ENCODE measurements around the gene TEPSIN. TPM values are rescaled to one million over a fixed set of nuclear protein-coding genes. Genes with fewer than 3 reads are reported as not detected.

TEPSIN gene
- total and polyA plus RNA-seq, 4 donors: 20.7 to 48.7 (median 31.1) TPM

DNA sequence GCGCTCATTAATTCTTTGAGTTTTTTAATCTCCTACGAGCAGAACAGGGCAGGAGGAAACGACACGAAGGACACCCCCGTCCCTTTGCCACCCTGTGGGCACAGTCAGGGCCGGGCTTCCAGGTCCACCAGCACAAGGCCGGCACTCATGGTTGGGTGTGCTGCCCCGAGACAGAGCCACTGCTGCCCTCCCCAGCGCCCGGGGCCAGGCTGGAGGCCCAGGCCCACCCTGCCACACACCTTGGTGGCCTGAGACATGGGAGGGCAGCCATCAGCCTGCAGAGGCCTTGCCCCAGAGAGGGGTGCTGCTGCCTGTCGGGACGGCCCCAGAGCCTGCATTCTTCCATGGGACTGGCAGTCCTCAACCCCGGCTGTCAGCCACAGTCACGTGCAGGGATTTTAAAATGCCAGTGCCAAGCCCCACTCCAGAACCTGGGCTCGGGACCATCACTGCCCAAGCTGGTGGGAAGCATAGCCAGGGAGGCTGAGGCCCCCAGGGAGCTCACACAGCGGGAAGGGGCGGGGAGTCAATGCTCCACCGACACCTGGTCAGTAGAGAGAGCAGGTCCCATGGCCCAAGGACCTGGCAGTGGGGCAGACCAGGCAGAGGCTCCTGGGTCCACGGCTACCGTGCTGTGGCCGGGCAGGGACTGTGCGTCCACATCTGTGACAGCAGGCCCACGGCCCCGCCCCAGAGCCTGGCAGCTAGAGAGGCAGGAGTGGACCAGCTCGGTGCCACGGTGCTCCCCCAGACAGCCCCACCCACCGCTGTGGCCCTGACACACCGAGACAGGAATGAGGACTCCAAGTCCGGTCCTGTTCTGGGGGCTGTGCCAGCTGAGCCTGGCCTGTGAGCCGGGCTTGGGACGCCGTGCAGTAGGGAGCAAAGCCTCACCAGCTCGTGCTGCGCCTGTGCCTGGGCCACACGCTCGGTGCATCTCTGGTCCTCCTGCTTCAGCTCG, 43.6 kb downstream of the TEPSIN start:
- Histone ChIP-seq H3K36me3 (ENCODE audit: control insufficient read depth in 4 of 4, insufficient read depth in 4 of 4, low read length in 4 of 4) (peaks cover 0 to 18% (median 0%) of the 10 kb centered on the region in 4 donors), H3K4me1 (ENCODE audit: control insufficient read depth in 5 of 5, insufficient read depth in 5 of 5, low read length in 5 of 5) (peaks cover 0 to 19% (median 0%) of the 10 kb centered on the region in 5 donors), H3K4me3 (no peak overlapping the region), H3K9me3 (ENCODE audit: control insufficient read depth in 4 of 4, insufficient read depth in 3 of 4, low read length in 3 of 4) (no peaks in the 10 kb centered on the region), H3K9ac (ENCODE audit: insufficient read depth in 1 of 2, low read length in 2 of 2) (no peak overlapping the region), H3K27ac (ENCODE audit: low read depth in 1 of 2, low read length in 1 of 2) (no peak overlapping the region), H3K27me3 (ENCODE audit: control insufficient read depth in 3 of 3, insufficient read depth in 3 of 3, low read length in 2 of 3) (no peaks in the 10 kb centered on the region)
- ATAC-seq (ENCODE audit: insufficient read depth, low FRiP score) (no peak), DNase-seq (no peak)
- 93 to 95% methylated on average over 37 of the region's 37 CpGs for WGBS, 2 donors
- TF ChIP-seq, protein P1, sequence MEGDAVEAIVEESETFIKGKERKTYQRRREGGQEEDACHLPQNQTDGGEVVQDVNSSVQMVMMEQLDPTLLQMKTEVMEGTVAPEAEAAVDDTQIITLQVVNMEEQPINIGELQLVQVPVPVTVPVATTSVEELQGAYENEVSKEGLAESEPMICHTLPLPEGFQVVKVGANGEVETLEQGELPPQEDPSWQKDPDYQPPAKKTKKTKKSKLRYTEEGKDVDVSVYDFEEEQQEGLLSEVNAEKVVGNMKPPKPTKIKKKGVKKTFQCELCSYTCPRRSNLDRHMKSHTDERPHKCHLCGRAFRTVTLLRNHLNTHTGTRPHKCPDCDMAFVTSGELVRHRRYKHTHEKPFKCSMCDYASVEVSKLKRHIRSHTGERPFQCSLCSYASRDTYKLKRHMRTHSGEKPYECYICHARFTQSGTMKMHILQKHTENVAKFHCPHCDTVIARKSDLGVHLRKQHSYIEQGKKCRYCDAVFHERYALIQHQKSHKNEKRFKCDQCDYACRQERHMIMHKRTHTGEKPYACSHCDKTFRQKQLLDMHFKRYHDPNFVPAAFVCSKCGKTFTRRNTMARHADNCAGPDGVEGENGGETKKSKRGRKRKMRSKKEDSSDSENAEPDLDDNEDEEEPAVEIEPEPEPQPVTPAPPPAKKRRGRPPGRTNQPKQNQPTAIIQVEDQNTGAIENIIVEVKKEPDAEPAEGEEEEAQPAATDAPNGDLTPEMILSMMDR (IDR thresholded peaks at IDR 0.05; ENCODE audit: control extremely low read depth, extremely low read depth): no peak

DNA sequence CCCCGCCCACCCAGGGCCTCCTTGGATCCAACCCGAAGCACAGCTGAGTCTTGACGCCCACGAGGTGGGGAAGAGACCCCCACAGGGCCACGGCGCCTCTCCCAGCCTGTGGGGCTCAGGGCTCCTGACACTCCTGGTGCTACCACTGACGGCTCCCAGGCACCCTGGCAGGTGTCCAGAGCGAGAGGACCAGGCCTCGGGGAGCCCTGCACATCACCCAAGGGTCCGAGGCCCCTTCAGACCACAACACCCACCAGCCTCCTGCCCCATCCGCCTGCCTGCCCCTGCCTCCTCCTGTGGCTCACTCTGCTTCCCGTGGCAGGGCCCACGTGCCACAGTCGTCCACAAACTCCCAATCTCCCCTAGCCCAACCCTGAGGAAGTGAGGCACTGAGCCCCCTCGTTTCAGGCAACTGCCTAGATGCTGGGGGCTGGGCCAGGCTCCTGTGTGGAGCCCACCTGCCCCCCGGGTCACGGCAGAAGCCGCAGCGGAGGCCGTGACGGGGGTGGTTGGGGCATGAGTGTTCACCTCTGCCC, 44.6 kb downstream of the TEPSIN start:
- Histone ChIP-seq H3K36me3 (ENCODE audit: control insufficient read depth in 4 of 4, insufficient read depth in 4 of 4, low read length in 4 of 4) (peaks cover 0 to 20% (median 0%) of the 10 kb centered on the region in 4 donors), H3K4me3 (no peak overlapping the region), H3K9me3 (ENCODE audit: control insufficient read depth in 4 of 4, insufficient read depth in 3 of 4, low read length in 3 of 4) (no peaks in the 10 kb centered on the region), H3K27me3 (ENCODE audit: control insufficient read depth in 3 of 3, insufficient read depth in 3 of 3, low read length in 2 of 3) (no peaks in the 10 kb centered on the region), H3K4me1 (ENCODE audit: control insufficient read depth in 5 of 5, insufficient read depth in 5 of 5, low read length in 5 of 5) (peaks cover 0 to 14% (median 0%) of the 10 kb centered on the region in 5 donors), H3K9ac (ENCODE audit: insufficient read depth in 1 of 2, low read length in 2 of 2) (no peak overlapping the region), H3K27ac (ENCODE audit: low read depth in 1 of 2, low read length in 1 of 2) (no peak overlapping the region)
- ATAC-seq (ENCODE audit: insufficient read depth, low FRiP score) (no peak), DNase-seq (no peak)
- WGBS, 2 donors: 91% methylated on average over 21 of the region's 21 CpGs
- TF ChIP-seq, protein P1 (IDR thresholded peaks at IDR 0.05; ENCODE audit: control extremely low read depth, extremely low read depth): no peak

DNA sequence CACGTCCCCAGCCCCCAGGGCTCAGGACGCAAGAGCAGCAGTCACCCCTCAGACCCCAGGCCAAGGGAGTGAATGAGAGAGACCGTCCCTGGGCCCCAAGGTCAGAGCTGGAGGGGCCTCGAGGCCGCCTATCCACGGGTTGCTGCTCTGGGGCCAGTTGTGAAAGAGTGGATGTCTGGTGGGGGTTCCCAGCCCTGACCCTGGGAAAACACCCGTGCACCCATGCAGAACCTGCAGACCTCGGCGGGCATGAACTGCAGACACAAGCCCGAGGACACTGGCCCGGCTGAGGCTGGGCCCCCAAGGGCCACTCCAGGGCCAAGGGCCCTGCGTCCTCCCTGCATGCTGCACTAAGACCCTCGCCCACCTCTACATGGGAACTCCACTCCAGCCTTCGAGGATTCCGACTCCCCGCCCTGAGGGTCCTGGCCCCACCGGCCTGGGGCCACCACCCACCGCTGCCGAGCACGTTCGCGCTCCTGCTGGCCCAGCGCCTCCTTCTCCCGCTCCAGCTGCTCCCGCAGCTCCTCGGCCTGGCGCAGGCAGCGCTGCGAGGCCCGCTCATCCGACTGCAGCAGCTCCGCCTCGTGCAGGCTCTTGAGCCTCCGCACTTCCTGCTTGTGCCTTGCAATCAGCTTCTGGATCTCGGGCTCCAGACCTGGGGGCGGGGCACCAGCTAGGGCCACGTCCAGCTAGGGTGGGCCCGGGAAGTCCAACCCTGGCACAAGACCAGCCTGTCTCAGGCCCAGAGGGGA, 45.2 kb downstream of the TEPSIN start:
- ATAC-seq (ENCODE audit: insufficient read depth, low FRiP score) (no peak), DNase-seq (peak in 2 of 3 donors; percentile 6 to 34)
- Histone ChIP-seq H3K36me3 (ENCODE audit: control insufficient read depth in 4 of 4, insufficient read depth in 4 of 4, low read length in 4 of 4) (peaks cover 0 to 16% (median 0%) of the 10 kb centered on the region in 4 donors), H3K9me3 (ENCODE audit: control insufficient read depth in 4 of 4, insufficient read depth in 3 of 4, low read length in 3 of 4) (no peaks in the 10 kb centered on the region), H3K27me3 (ENCODE audit: control insufficient read depth in 3 of 3, insufficient read depth in 3 of 3, low read length in 2 of 3) (no peaks in the 10 kb centered on the region), H3K4me1 (ENCODE audit: control insufficient read depth in 5 of 5, insufficient read depth in 5 of 5, low read length in 5 of 5) (peaks cover 0 to 13% (median 0%) of the 10 kb centered on the region in 5 donors), H3K9ac (ENCODE audit: insufficient read depth in 1 of 2, low read length in 2 of 2) (no peak overlapping the region), H3K27ac (ENCODE audit: low read depth in 1 of 2, low read length in 1 of 2) (no peak overlapping the region), H3K4me3 (no peak overlapping the region)
- 83 to 87% methylated on average over 35 to 38 of the region's 38 CpGs for whole genome bisulfite sequencing, 2 donors
- TF ChIP-seq, protein P1 (IDR thresholded peaks at IDR 0.05; ENCODE audit: control extremely low read depth, extremely low read depth): no peak
